LHCN-M2 (cell line): ENCODE results near the gene C1QBP. TPM values are rescaled to one million over a fixed set of nuclear protein-coding genes. Genes with fewer than 3 reads are reported as not detected.

Experiments used
- total RNA-seq: library from RNA; depleted of rRNA; stranded (reverse); fragments of >200 nt; gene quantifications from 2 replicates; pipeline ENCODE4 v1.2.3, GENCODE V29; 2014; rRNA removed

Gene C1QBP
- total RNA-seq, 1 experiment from 2014 or later = 268 TPM

Other genes with a start within 250 kb of the C1QBP start
- gene ZNF594, start 247.3 kb downstream of the C1QBP start, total RNA-seq = 3.5 and 7.6 TPM in 2 replicates
- not detected in 2 replicates for gene SCIMP, start 204.3 kb downstream of the C1QBP start, total RNA-seq
- 39.8 and 45.5 TPM in 2 replicates for gene RABEP1, start 156.9 kb downstream of the C1QBP start, total RNA-seq
- gene NUP88, start 19.5 kb downstream of the C1QBP start, total RNA-seq = 108 and 109 TPM in 2 replicates
- gene RPAIN, start 19.0 kb downstream of the C1QBP start, total RNA-seq = 29.4 and 32.1 TPM in 2 replicates
- 10.2 and 10.6 TPM in 2 replicates for gene DHX33, start 29.8 kb upstream of the C1QBP start, total RNA-seq
- gene DERL2, start 47.0 kb upstream of the C1QBP start, total RNA-seq = 52.5 and 70.2 TPM in 2 replicates
- 26.2 and 26.4 TPM in 2 replicates for gene MIS12, start 47.4 kb upstream of the C1QBP start, total RNA-seq
- 33.3 and 39.0 TPM in 2 replicates for gene NLRP1, start 145.4 kb upstream of the C1QBP start, total RNA-seq